ENCODE results near the gene RPL23. TPM values are rescaled to one million over a fixed set of nuclear protein-coding genes. Genes with fewer than 3 reads are reported as not detected.

RPL23 gene
- total RNA-seq, 2 donors from 2014 or later: 1,120 to 1,259 TPM

DNA sequence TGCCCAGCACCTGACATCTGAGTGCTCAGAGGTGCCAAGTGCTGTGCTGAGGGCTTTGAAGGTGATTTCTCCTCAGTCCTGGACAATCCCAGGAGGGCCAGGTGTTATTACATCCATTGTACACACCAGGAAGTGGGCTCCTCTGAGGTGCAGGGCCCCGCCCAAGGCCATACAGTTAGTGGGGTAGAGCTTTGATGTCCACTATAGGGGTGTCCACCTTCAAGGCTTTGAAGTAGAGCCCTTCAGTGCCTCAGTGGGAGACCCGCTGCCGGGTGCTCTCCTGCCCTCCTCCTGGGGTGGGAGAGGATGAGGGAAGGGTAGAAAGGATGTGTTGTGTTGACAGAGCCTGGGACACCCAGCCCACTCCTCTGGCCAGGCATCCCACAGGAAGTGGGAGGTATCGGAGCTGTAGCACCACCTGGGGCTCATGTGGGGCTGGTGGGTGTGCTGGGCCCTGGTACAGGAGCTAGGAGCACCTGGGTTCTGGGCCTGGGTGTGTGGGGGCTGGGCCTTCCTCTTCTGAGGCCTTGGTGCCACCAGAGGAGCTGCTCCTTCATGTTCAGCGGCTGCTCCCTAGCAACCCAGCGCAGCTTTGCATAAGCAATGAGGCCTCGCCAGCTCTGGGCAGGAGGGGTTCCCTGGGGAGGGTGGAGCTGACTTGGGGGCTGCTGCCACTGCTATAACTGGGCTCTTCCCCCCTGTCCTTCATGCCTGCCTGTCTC is 23.8 kb upstream of the RPL23 start:
- H3K27ac Mint-ChIP-seq: peak overlapping the region; percentile 92 to 97
- H3K4me3 Mint-ChIP-seq: peak overlapping the region; percentile 54
- no peak for DNase-seq (ENCODE audit: low spot score)
- H3K27me3 Mint-ChIP-seq: no peaks in the 10 kb centered on the region
- ATAC-seq: peak in 1 of 2 donors; percentile 20
- H3K4me1 Mint-ChIP-seq (ENCODE audit: low read depth in 2 of 2): peaks cover 77 to 79% of the 10 kb centered on the region in 2 donors
- H3K36me3 Mint-ChIP-seq: peaks cover 8% of the 10 kb centered on the region
- no peaks in the 10 kb centered on the region for H3K9me3 Mint-ChIP-seq

DNA sequence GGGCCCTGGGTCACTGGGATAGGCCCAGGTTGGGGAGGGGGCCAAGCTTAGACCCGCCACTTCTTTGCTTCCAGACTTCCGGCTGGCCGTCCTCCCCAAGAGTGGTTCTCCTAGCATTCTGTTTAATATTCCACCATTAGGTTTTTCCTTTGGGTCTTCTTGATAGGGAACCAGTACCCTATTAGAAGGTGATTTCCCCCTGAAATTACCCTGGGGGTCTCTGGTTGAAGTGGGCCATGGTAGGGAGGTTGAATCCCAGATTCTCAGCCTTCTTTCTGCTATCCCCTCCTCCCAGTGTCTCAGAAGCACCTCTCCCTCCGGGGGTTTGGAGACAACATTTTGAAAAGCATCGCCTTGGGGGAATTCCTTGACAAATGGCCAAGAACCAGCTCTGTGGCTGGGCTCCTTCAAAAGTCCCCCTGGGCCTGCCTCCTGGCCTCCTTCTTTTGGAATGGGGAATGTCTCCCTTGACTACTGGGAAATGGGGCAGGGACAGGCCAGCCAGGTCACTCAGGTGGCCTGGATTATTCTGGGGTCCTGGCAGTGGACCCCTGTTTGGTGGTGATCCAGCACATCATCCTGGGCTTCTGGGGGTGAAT is 22.1 kb upstream of the RPL23 start:
- DNase-seq (ENCODE audit: low spot score) (no peak), ATAC-seq (no peak)
- no peaks in the 10 kb centered on the region for H3K36me3 Mint-ChIP-seq
- H3K27ac Mint-ChIP-seq: peak overlapping the region; percentile 95 to 97
- H3K27me3 Mint-ChIP-seq: no peaks in the 10 kb centered on the region
- no peaks in the 10 kb centered on the region for H3K9me3 Mint-ChIP-seq
- H3K4me1 Mint-ChIP-seq (ENCODE audit: low read depth in 2 of 2): peaks cover 74 to 78% of the 10 kb centered on the region in 2 donors
- peak overlapping the region; percentile 1 for H3K4me3 Mint-ChIP-seq

DNA sequence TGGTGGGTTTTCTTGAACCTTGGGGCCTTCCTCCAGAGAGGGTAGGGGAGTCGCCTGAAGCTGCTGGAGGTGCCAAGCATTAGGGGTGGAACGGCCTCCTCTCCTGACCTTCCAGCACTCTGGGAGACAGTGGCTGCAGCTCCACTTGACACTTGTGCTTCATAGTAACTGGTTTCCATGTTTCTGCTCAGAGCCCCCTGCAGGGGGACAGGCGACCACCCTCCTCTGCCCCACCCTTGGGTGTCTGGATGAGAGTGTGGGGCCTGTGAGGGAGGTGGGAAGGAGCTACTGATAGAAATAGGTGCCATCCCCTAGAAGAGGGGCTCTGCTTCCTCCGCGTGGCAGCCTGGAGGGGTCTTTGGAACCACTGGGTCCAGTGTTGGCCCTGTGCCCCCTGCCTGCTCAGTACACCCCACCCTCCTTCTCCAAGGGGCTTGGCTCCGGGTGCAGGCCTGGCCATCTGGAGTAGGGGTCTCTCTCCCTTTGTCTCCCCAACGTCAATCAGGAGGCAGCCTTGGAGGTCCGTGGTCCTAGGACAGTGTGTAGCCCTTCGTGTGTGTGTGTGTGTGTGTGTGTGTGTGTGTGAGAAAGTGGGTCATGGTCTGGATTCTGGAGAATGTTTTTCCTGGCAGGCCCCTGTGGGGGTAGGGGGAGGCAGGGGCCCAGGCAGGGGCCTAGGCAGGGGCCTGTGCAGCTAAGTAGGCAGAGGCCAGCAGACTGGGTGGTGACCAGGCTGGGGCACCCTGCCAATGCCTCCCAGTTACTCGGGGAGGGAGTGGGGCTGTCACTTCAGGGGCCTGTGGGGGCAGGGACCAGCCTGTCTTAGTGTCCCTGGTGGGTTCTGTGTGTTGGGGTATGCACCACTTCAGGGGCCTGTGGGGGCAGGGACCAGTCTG is 21.2 kb upstream of the RPL23 start:
- no peak for DNase-seq (ENCODE audit: low spot score)
- Mint-ChIP-seq H3K36me3 (no peaks in the 10 kb centered on the region), H3K4me3 (peak overlapping the region; percentile 10), H3K27ac (peak overlapping the region; percentile 95 to 97), H3K27me3 (no peaks in the 10 kb centered on the region), H3K9me3 (no peaks in the 10 kb centered on the region), H3K4me1 (ENCODE audit: low read depth in 2 of 2) (peaks cover 67 to 70% of the 10 kb centered on the region in 2 donors)
- no peak for ATAC-seq

DNA sequence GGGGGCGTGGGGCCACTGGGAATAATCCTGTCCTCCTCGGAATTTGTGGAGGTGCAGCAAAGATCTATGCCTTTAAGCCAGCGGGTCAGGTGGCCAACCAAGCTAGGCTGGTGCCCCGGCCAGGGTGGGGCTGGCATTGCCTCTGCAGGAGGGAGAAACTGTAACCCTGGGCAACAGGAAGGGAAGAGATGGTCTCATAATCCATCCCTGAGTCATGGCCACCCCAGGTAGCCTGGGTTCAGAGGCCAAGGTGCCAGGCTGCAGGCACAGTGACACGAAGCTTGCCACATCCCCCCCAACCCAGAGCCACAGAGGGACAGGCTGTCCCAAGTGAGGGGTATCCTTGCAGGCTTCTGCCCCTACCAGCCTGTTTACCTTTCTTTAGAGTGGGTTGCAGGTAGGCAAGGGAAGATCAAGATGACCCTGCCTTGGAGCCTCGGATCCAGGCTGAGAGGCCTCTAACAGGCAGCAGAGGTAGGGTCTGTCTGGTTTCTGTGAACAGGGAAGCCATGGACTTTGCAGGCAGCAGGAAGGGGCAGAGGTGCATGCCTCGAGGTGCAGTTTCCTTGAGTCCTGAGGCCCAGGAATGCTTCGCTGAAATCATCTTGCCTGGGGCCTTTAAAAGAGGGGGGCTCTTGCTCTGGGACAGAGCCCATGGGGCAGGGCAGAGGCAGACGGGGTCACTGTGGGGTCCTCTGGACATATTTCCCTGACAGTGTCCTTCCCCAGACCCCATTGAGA is 20.3 kb upstream of the RPL23 start:
- Mint-ChIP-seq H3K36me3 (no peaks in the 10 kb centered on the region), H3K27ac (peak overlapping the region; percentile 95 to 97), H3K4me3 (peak overlapping the region; percentile 95), H3K9me3 (no peaks in the 10 kb centered on the region), H3K4me1 (ENCODE audit: low read depth in 2 of 2) (peaks cover 68 to 69% of the 10 kb centered on the region in 2 donors), H3K27me3 (no peaks in the 10 kb centered on the region)
- no peak for DNase-seq (ENCODE audit: low spot score)
- no peak for ATAC-seq

DNA sequence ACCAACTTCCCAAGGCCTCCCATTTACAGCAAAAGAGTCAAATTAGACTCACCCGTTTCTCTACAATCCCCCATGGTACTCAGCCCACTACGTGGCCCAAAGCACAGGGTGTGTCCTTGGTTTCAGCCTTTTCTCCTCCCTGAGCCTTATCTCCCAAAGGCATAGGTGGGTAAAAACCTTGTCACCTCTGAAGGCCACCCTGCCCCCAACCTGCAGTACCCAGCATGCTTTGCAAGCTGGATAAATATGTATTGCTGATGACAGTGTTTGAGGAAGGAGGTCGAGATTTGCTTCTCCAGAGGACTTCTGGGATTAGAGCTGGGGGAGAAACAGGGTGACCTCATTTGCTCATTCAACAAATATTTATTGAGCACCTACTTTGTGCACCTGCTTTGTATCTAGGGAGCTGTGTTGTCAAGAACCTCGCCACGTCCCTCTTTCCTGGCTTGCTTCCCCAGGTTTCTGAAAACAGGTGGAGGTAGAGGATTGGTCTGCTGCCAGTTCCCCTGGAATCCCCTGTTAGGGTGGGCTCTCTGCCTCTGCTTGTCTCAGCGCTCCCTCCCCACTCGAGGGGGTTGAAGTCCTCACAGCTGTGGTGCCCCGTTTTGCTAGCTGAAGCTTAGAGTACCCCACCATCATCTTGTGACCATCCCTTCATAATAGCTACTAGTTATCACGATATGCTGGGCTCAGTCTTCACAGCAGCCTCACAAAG is 19.3 kb upstream of the RPL23 start:
- Mint-ChIP-seq H3K27ac (peak overlapping the region; percentile 95 to 97), H3K36me3 (no peaks in the 10 kb centered on the region), H3K27me3 (no peaks in the 10 kb centered on the region)

DNA sequence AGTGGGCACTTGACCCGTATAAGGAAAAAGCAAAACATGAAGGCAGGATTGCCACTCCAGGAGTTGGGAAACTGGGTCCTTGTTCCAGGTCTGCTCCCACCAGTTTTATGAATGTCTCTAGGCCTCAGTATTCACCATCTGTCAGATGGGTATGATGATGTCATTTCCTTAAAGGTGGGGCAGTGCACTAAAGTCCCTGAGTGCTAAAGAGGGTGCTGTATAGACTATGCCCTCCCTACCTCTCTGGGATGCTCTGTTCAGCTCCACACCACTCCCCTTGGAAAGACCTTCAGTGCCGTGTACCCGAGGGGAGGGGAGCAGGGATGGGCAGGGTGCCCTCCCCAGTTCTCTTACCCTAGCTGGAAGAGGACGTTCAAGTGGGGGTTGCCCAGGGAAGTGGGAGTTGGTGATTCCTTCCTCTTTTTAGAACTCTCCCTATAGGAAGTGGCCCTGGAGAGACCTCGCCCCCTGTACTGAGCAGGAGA is 18.5 kb upstream of the RPL23 start:
- no peak for ATAC-seq
- Mint-ChIP-seq H3K27ac (peak overlapping the region; percentile 95 to 97), H3K4me3 (peak overlapping the region; percentile 95), H3K9me3 (no peaks in the 10 kb centered on the region), H3K36me3 (no peaks in the 10 kb centered on the region), H3K27me3 (no peaks in the 10 kb centered on the region), H3K4me1 (ENCODE audit: low read depth in 2 of 2) (peaks cover 70 to 73% of the 10 kb centered on the region in 2 donors)
- no peak for DNase-seq (ENCODE audit: low spot score)

More for the DNA sequence above, 19.3 kb upstream of the RPL23 start:
- no peak for ATAC-seq
- Mint-ChIP-seq H3K4me1 (ENCODE audit: low read depth in 2 of 2) (peaks cover 67 to 68% of the 10 kb centered on the region in 2 donors), H3K4me3 (peak overlapping the region; percentile 95), H3K9me3 (no peaks in the 10 kb centered on the region)
- DNase-seq (ENCODE audit: low spot score): no peak

DNA sequence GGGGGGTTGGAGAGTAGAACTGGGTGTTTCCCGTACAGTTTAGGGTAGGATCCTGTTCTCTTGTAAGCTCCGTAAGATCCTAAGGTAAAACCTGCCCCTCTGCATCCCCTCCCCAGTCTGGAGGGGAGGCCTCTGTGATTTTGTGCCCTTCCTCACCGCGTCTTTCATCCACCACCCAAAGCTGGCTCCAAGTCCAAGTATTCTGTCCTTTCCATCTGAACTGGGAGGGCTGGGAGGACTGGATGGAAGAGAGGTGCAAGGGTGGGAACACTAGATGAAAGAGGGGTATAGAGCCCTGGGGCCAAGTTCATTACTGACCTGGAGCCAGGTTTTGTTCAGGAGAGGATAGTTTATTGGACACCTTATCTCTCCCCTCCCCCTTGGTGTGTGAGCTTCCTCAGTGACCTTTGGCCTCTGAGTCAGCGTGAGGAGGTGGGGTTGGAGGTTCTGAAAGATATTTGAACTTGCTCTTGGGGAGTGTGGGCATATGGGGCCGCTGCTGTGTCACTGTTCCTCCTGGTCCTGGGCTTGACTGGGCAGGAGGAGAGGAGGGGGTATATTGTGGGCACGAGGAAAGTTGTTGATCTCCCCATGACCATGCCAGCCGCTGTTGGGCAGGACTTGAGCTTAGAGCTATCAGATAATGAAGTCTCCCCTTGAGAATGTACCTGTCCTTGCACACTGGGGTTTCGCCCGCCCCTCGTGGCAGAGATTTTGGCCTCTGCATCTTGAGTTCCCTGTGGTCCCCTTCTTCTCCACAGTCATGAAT is 17.9 kb upstream of the RPL23 start:
- H3K27me3 Mint-ChIP-seq: no peaks in the 10 kb centered on the region
- H3K27ac Mint-ChIP-seq: peak overlapping the region; percentile 95 to 97
- H3K36me3 Mint-ChIP-seq: no peaks in the 10 kb centered on the region
- peaks cover 64 to 66% of the 10 kb centered on the region in 2 donors for H3K4me1 Mint-ChIP-seq (ENCODE audit: low read depth in 2 of 2)
- DNase-seq (ENCODE audit: low spot score) (peak; percentile 82), ATAC-seq (peak in 1 of 2 donors; percentile 39)
- H3K9me3 Mint-ChIP-seq: no peaks in the 10 kb centered on the region
- peak overlapping the region; percentile 95 for H3K4me3 Mint-ChIP-seq

DNA sequence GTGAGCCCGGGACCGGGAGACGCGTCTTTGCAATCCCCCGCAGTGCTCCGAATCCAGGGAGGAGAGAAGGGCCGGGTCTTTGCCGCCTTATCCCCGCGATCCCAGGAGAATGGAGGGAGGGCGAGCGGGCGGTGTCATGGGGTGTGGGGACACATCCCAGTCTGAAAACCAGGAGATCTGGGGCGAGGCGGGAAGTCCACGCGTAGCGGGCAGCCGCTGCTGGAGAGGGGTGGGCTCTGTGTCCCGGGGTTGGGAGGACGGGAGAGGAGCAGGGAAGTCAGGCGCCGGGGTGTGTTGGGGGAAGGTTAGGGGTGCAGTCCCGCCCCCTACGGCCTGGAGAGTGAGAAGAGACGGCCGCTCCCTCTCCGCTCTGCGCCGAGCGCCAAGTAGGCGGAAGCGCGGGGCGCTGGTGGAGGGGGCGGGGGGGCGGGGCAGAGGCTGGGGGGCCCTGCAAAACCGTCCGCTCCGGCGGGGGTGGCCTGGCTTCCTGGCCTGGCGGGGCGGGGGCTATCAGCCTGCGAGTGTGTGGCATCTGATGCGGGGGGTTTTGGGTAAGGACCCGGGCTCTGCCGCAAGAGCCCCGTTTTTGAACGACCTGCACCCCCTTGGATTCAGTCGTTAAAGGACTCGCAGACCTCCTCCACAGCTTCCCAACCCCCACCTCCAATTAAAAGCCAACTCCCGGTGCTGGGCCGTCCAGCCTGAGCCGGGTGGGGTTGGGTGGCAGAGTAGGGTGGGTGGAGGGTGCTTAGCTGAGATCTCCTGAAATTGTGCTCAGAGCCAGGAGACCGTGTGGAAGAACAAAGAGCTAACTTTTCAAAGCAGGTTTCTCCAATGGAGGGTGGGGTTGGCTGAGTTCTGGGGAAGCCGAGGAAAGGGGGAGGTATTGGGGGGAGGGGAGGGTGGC is 17.0 kb upstream of the RPL23 start:
- ATAC-seq (peak; percentile 57 to 63), DNase-seq (ENCODE audit: low spot score) (peak; percentile 82)
- H3K36me3 Mint-ChIP-seq: no peaks in the 10 kb centered on the region
- H3K4me3 Mint-ChIP-seq: peak overlapping the region; percentile 95
- H3K27me3 Mint-ChIP-seq: no peaks in the 10 kb centered on the region
- H3K4me1 Mint-ChIP-seq (ENCODE audit: low read depth in 2 of 2): peaks cover 59 to 62% of the 10 kb centered on the region in 2 donors
- peak overlapping the region; percentile 95 to 97 for H3K27ac Mint-ChIP-seq
- no peaks in the 10 kb centered on the region for H3K9me3 Mint-ChIP-seq

DNA sequence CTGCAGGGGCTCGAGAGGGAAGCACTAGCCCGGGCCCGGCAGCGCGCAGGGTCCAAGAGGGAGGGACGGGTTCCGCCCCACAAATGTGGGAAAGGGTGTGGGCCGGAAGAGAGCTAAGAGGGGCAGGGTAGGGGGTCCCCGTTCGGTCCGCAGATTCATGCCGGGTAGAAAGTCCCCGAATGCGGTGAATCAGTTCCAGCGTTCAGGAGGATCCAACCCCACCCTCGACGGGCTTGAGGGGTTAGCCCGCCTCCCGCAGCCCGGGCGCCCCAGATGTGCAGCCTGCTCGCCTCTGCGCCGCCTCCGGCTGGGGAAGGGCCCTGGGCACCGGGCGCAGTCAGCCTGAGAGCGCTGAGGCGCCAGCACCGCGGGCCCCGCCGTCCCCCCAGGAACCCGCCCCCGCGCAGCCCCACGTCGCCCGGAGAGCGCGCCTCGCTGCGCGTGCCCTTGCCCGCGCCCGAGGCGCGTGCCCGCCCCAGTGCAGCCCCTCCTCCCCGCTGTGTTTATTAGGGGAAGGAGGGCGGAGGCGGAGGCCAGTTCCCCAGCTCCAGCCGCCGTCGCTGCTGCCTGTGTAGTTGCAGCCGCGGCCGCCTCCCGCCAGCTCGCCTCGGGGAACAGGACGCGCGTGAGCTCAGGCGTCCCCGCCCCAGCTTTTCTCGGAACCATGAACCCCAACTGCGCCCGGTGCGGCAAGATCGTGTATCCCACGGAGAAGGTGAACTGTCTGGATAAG is 16.2 kb upstream of the RPL23 start, which contains the start of gene LASP1:
LASP1 (plus strand) TSS at position 533 of the 733 bp plus-strand sequence; CDS start at position 665, 132 bp downstream.
- H3K36me3 Mint-ChIP-seq: no peaks in the 10 kb centered on the region
- peak within 1 kb of the TSS; percentile 95 to 97 for H3K27ac Mint-ChIP-seq
- DNase-seq (ENCODE audit: low spot score): peak; percentile 93
- peak within 1 kb of the TSS; percentile 95 for H3K4me3 Mint-ChIP-seq
- H3K27me3 Mint-ChIP-seq: no peaks in the 10 kb centered on the region
- peaks cover 54 to 55% of the 10 kb centered on the region in 2 donors for H3K4me1 Mint-ChIP-seq (ENCODE audit: low read depth in 2 of 2)
- ATAC-seq: peak; percentile 84 to 86
- H3K9me3 Mint-ChIP-seq: no peaks in the 10 kb centered on the region

DNA sequence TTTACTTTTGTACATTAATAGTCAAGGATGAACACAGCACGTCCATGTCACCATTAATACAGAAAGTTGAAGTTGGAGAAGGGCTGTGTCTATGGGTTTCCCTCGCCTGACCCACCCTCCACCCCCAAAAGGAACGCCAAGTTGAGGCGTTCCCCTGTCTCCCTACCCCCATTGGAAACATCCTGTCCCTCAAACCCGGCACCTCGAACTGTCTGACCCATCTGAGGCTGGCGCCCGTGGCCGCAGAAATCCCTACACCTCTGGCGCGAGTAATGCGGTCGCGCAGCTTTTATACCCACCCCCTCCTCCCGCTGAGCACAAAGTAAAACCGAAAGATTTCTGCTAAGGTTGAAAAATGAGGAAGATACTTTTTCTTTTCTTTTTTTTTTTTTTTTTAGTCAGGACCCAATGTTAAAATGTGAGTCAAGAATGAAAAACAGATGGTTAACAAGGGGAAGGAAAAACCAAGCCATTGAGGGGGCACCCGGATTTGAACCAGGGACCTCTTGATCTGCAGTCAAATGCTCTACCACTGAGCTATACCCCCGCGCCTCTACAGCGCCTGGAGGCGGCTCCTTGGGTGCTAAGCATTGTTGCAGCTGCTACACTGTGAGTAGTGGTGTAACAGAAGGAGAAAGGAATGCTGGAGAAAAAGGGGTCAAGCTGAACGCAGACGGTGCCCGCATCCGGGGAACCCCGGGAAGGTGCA is 15.4 kb upstream of the RPL23 start:
- DNase-seq (ENCODE audit: low spot score) (peak; percentile 97), ATAC-seq (peak; percentile 75 to 78)
- Mint-ChIP-seq H3K27me3 (no peaks in the 10 kb centered on the region), H3K36me3 (no peaks in the 10 kb centered on the region), H3K27ac (peak overlapping the region; percentile 95 to 97), H3K4me3 (peak overlapping the region; percentile 95), H3K4me1 (ENCODE audit: low read depth in 2 of 2) (peaks cover 47 to 52% of the 10 kb centered on the region in 2 donors), H3K9me3 (no peaks in the 10 kb centered on the region)
